Astrocyte (in vitro differentiated cells and primary cell): ENCODE measurements around the gene PGM2L1. TPM values are rescaled to one million over a fixed set of nuclear protein-coding genes. Genes with fewer than 3 reads are reported as not detected.

Experiments used
- DNase-seq: peaks from one replicate; pipeline ENCODE4 v3.0.0-alpha.2; 2010; ENCODE audit warnings: low read depth
- FAIRE-seq: peaks from 2 replicates; lab custom pipeline; 2011; peaks lifted over from hg19 to GRCh38; lab: Jason Lieb, UNC
- H2AFZ ChIP-seq: 2 replicates; pipeline ENCODE4 v1.6.0; 2012; ENCODE audit warnings: low read depth, low read length, inconsistent platforms
- H3K27ac ChIP-seq: 2 replicates; pipeline ENCODE4 v1.5.1; 2011; ENCODE audit warnings: low read depth, low read length, inconsistent platforms
- H3K27me3 ChIP-seq: 2 replicates; pipeline ENCODE4 v1.6.0; 2011; ENCODE audit warnings: low read length, inconsistent platforms; ENCODE audit not compliant: insufficient read depth
- H3K36me3 ChIP-seq: 2 replicates; pipeline ENCODE4 v1.5.1; 2011; ENCODE audit warnings: low read length, inconsistent platforms; ENCODE audit not compliant: insufficient read depth
- H3K4me1 ChIP-seq: 2 replicates; pipeline ENCODE4 v1.5.1; 2011; ENCODE audit warnings: low read length, inconsistent platforms; ENCODE audit not compliant: insufficient read depth
- H3K4me2 ChIP-seq: 2 replicates; pipeline ENCODE4 v1.6.0; 2012; ENCODE audit warnings: low read length, inconsistent platforms
- H3K4me3 ChIP-seq: 2 replicates; pipeline ENCODE4 v1.5.1; 2011; ENCODE audit warnings: low read depth, mild to moderate bottlenecking, low read length, inconsistent platforms; ENCODE audit not compliant: insufficient read depth
- H3K79me2 ChIP-seq: 2 replicates; pipeline ENCODE4 v1.6.0; 2012; ENCODE audit warnings: mild to moderate bottlenecking, low read length, inconsistent platforms; ENCODE audit not compliant: insufficient read depth
- H3K9ac ChIP-seq: 2 replicates; pipeline ENCODE4 v1.6.0; 2012; ENCODE audit warnings: mild to moderate bottlenecking, low read length, inconsistent platforms
- H3K9me3 ChIP-seq: 2 replicates; pipeline ENCODE4 v1.5.1; 2012; ENCODE audit warnings: low read depth, mild to moderate bottlenecking, low read length, inconsistent platforms; ENCODE audit not compliant: insufficient read depth
- H4K20me1 ChIP-seq: 2 replicates; pipeline ENCODE4 v1.6.0; 2012; ENCODE audit warnings: low read length, inconsistent platforms; ENCODE audit not compliant: insufficient read depth
- H3K27ac Mint-ChIP-seq: one replicate; pipeline ENCODE4 v1.8.0; 2021; ENCODE audit warnings: mild to moderate bottlenecking, mixed read lengths; ENCODE audit not compliant: unreplicated experiment
- H3K27me3 Mint-ChIP-seq: one replicate; pipeline ENCODE4 v1.8.0; 2021; ENCODE audit warnings: low read depth, mixed read lengths; ENCODE audit not compliant: unreplicated experiment
- H3K36me3 Mint-ChIP-seq: one replicate; pipeline ENCODE4 v1.8.0; 2021; ENCODE audit warnings: low read depth, mixed read lengths; ENCODE audit not compliant: unreplicated experiment
- H3K4me1 Mint-ChIP-seq: one replicate; pipeline ENCODE4 v1.8.0; 2021; ENCODE audit warnings: low read depth, mixed read lengths; ENCODE audit not compliant: unreplicated experiment
- H3K4me3 Mint-ChIP-seq: one replicate; pipeline ENCODE4 v1.8.0; 2021; ENCODE audit warnings: mild to moderate bottlenecking, moderate library complexity, mixed read lengths; ENCODE audit not compliant: unreplicated experiment
- H3K9me3 Mint-ChIP-seq: one replicate; pipeline ENCODE4 v1.8.0; 2021; ENCODE audit warnings: mild to moderate bottlenecking, mixed read lengths; ENCODE audit not compliant: unreplicated experiment
- EZH2 ChIP-seq: IDR thresholded peaks from 2 replicates; pipeline ENCODE4 v1.6.1; 2012; ENCODE audit warnings: mild to moderate bottlenecking, low read length, inconsistent platforms; ENCODE audit not compliant: insufficient read depth
- total RNA-seq: library from RNA; stranded (reverse); gene quantifications from 2 replicates; pipeline ENCODE4 v1.2.1, GENCODE V29; 2021
- TF ChIP-seq, protein P1 (sequence below): IDR thresholded peaks from 2 replicates; pipeline ENCODE4 v1.5.1; 2011; ENCODE audit warnings: low read depth, mild to moderate bottlenecking, inconsistent platforms, low read length, moderate library complexity; ENCODE audit not compliant: insufficient read depth

PGM2L1 gene
- total RNA-seq, 1 donor from 2014 or later, result 43.6 TPM

DNA sequence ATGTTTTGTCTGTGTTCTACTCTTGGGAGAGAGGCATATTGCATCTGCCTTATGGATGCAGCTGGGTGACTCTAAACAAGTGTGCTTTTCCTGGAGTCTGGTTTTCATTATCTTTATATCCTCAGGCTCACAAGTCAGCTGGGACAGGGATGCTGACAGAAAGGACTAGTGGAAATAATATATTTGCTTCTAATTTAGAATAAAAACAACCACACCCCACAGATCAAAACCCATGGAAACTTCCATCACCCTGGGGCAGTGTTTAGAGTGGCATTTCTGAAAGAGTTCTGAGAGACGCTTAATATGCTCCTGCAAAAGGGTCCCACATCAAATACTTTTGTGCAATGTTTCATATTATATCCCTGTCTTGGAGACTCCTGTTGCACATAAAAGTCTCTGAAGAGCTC lies 48.3 kb upstream of the PGM2L1 start:
- TF ChIP-seq, protein P1, sequence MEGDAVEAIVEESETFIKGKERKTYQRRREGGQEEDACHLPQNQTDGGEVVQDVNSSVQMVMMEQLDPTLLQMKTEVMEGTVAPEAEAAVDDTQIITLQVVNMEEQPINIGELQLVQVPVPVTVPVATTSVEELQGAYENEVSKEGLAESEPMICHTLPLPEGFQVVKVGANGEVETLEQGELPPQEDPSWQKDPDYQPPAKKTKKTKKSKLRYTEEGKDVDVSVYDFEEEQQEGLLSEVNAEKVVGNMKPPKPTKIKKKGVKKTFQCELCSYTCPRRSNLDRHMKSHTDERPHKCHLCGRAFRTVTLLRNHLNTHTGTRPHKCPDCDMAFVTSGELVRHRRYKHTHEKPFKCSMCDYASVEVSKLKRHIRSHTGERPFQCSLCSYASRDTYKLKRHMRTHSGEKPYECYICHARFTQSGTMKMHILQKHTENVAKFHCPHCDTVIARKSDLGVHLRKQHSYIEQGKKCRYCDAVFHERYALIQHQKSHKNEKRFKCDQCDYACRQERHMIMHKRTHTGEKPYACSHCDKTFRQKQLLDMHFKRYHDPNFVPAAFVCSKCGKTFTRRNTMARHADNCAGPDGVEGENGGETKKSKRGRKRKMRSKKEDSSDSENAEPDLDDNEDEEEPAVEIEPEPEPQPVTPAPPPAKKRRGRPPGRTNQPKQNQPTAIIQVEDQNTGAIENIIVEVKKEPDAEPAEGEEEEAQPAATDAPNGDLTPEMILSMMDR, result no peak
- TF ChIP-seq EZH2, result no peak
- no peaks in the 10 kb centered on the region for H3K9me3 Mint-ChIP-seq
- Histone ChIP-seq H3K4me1 (peaks cover 17% of the 10 kb centered on the region), H3K27me3 (no peaks in the 10 kb centered on the region), H4K20me1 (no peaks in the 10 kb centered on the region), H2AFZ (no peak overlapping the region), H3K9me3 (no peaks in the 10 kb centered on the region), H3K9ac (no peak overlapping the region), H3K79me2 (no peaks in the 10 kb centered on the region), H3K27ac (no peak overlapping the region), H3K4me2 (no peak overlapping the region), H3K4me3 (no peak overlapping the region), H3K36me3 (no peaks in the 10 kb centered on the region)
- DNase-seq (no peak), FAIRE-seq (no peak)
- H3K27me3 Mint-ChIP-seq, result peaks cover 3% of the 10 kb centered on the region
- peaks cover 2% of the 10 kb centered on the region for H3K36me3 Mint-ChIP-seq
- H3K4me3 Mint-ChIP-seq, result no peak overlapping the region
- peaks cover 3% of the 10 kb centered on the region for H3K4me1 Mint-ChIP-seq
- H3K27ac Mint-ChIP-seq, result no peak overlapping the region

DNA sequence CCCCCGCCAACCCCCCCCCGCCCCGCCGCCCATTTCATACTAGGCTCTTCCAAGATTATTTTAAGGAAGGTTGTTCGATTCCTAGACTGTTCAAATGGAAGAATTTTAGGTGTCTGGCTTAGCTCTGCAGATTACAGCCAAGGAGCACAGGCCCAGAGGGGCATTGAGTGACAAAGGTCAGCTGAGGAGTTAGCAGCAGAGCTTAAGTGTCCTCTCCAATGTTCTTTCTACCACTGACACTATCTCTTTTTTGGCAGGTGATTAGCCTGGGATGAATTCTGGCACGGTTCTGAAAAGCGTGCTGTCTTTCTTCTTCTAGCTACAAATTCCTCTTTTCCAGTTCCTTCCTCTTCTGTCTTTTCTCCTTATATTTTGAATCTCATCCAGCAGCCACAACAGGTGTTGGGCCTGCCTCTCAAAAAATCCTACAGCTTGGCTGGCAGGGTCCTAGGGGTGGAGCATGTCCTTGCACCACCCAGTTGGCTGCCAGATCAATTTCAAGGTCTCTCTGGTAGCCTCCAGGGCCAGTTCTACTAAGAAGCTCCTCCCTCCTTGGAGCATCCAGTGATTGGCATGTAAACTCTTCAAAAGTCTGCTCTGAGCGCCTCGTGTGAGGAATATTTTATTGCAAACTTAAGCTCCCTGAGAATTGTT lies 46.1 kb upstream of the PGM2L1 start:
- Mint-ChIP-seq H3K9me3 (no peaks in the 10 kb centered on the region), H3K27ac (no peak overlapping the region)

More for the DNA sequence above, 46.1 kb upstream of the PGM2L1 start:
- Histone ChIP-seq H4K20me1 (no peaks in the 10 kb centered on the region), H3K4me2 (no peak overlapping the region), H3K79me2 (no peaks in the 10 kb centered on the region), H3K27ac (no peak overlapping the region), H3K27me3 (no peaks in the 10 kb centered on the region), H2AFZ (no peak overlapping the region), H3K4me1 (peaks cover 9% of the 10 kb centered on the region), H3K4me3 (no peak overlapping the region), H3K9ac (no peak overlapping the region), H3K36me3 (no peaks in the 10 kb centered on the region), H3K9me3 (no peaks in the 10 kb centered on the region)
- FAIRE-seq (no peak), DNase-seq (no peak)
- TF ChIP-seq, protein P1, result no peak
- no peak for TF ChIP-seq EZH2
- Mint-ChIP-seq H3K27me3 (peaks cover 3% of the 10 kb centered on the region), H3K36me3 (peaks cover 2% of the 10 kb centered on the region), H3K4me3 (no peak overlapping the region), H3K4me1 (peaks cover 3% of the 10 kb centered on the region)
